ENCODE data around the gene CXCL14.

CXCL14 gene

GRCh38 chr5:135593141-135593540 lies 14.3 kb upstream of the CXCL14 start:
- in situ Hi-C loops (cut with MboI; ENCODE audit: low pct_unique_long_range_greater_than_20kb, low sequenced_read_pairs, unreplicated experiment) = no loop called here
- no peak for TF ChIP-seq CTCF (IDR thresholded peaks at IDR 0.05; ENCODE audit: extremely low read depth, insufficient read depth, missing control alignments)
- no peak for DNase-seq (ENCODE audit: low spot score)

GRCh38 chr5:135592312-135593045 lies 13.7 kb upstream of the CXCL14 start:
- no peak for TF ChIP-seq CTCF (IDR thresholded peaks at IDR 0.05; ENCODE audit: extremely low read depth, insufficient read depth, missing control alignments)
- no peak for DNase-seq (ENCODE audit: low spot score)
- in situ Hi-C loops (cut with MboI; ENCODE audit: low pct_unique_long_range_greater_than_20kb, low sequenced_read_pairs, unreplicated experiment) = no loop called here

- in situ Hi-C loops (cut with MboI; ENCODE audit: low pct_unique_long_range_greater_than_20kb, low sequenced_read_pairs, unreplicated experiment) = no loop called here
- no peak for TF ChIP-seq CTCF (IDR thresholded peaks at IDR 0.05; ENCODE audit: extremely low read depth, insufficient read depth, missing control alignments)
Measured at GRCh38 chr5:135591277-135591676, 12.5 kb upstream of the CXCL14 start.

DNA sequence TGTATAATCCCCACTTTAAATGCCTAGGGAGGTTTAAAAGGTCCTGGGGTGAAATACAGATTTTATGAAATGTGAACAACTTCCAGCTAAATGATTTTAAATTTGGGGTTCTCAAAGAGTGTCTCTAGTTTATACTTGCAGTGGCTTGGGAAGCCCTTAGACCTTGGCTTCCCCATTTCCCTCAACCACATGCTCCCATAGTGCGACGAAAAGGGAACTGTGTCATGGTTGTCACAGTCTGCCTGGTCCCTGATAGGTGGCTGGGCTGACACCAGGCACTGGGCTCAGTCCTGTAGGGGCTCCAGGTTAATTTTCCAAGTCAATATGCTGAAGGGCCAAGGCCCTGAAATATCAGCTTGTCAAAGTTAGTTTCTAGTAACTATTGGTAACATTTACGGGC lies 10.4 kb upstream of the CXCL14 start:
- no peak for DNase-seq (ENCODE audit: low spot score)
- in situ Hi-C loops (cut with MboI; ENCODE audit: low pct_unique_long_range_greater_than_20kb, low sequenced_read_pairs, unreplicated experiment) = no loop called here
- no peak for TF ChIP-seq CTCF (IDR thresholded peaks at IDR 0.05; ENCODE audit: extremely low read depth, insufficient read depth, missing control alignments)

More at GRCh38 chr5:135591277-135591676, 12.5 kb upstream of the CXCL14 start:
- DNase-seq (ENCODE audit: low spot score) = no peak

DNA sequence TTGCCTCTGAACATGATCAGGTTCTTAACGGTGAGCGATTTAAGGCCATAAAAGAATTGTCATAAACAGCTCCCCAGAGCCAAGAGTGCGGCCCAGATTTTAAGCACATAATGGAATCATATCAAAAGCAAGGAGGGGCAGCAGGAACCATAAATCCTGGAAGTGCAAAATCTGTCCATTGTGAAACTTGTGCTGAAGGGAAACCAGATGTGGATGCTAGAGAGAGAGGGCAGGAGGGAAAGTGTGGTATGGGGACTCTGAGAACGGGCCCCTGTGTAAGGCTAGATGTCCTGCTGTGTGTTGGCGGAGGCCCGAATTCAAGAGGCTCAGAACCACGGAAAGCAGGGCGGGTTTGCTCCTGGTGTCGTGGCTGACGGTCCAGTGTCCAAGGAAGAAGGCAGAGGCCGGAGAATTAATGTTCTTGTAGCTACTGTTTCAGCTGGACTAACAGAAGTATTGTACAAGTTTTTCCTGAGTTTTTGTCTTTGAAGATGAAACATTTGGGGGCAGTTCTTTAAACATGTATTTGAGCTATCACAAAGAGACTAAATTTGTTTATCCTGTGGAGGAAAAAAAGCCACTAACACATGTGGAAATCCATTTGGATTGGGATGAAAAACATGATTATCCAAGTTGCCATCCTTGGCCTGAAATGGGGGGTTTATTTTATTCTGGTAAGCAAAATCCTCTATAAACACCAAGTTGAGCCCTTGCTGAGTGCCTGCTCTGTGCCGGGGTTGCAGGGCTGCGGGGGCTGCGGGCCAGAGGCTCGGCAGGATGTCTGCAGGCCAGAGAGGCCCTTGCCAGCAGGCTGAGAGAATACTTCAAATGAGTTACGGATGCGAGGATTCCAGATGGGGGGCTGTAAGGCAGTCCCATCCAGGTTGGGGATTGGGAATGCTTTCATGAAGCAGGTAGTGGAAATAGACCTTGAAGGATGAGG lies 9.2 kb upstream of the CXCL14 start:
- in situ Hi-C loops (cut with MboI; ENCODE audit: low pct_unique_long_range_greater_than_20kb, low sequenced_read_pairs, unreplicated experiment) = no loop called here
- DNase-seq (ENCODE audit: low spot score) = no peak
- no peak for TF ChIP-seq CTCF (IDR thresholded peaks at IDR 0.05; ENCODE audit: extremely low read depth, insufficient read depth, missing control alignments)

DNA sequence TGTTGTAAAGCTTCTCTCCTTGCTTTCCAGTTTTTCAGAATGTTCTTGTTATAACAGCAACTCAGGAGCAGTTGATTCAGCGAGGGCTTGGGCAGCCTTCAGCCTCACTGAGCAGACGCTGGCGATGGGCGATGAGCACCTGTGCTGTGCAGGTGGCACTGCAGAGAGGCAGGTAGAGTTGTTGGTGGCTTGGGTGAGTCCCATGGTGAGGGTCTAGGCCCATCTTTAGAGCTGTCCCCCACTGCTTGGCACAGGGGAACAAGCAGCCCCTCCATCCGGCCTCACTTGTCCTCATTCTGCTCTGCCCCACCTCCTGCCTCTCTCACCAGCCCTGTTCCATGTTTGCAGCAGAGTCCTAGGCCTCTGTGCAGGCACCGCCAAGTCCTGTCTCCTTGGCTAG lies 6.1 kb upstream of the CXCL14 start:
- TF ChIP-seq CTCF (IDR thresholded peaks at IDR 0.05; ENCODE audit: extremely low read depth, insufficient read depth, missing control alignments) = no peak
- in situ Hi-C loops (cut with MboI; ENCODE audit: low pct_unique_long_range_greater_than_20kb, low sequenced_read_pairs, unreplicated experiment) = no loop called here
- no peak for DNase-seq (ENCODE audit: low spot score)
